HEK293 (cell line): ENCODE measurements around the gene PPP1R15B.

Source experiments
- CTCF ChIA-PET: fragments of 350-600 bp; formaldehyde crosslinking; extraction: SDS; loops from one replicate; lab custom pipeline; 2021; ENCODE audit warnings: antibody characterized with exemption; lab: Yijun Ruan, JAX
- POLR2A ChIA-PET: fragments of 300-600 bp; formaldehyde crosslinking; extraction: SDS; loops from one replicate; lab custom pipeline; 2020; ENCODE audit warnings: antibody characterized with exemption, inconsistent platforms; lab: Yijun Ruan, JAX
- H3K27ac ChIP-seq: fragments of 200-500 bp; sonication (Bioruptor generic); 2 replicates; pipeline ENCODE4 v1.5.1; 2014; ENCODE audit warnings: low read depth, low read length, control low read depth, inconsistent platforms; ENCODE audit errors: extremely low read depth
- H3K36me3 ChIP-seq, 2 experiments: fragments of 200-500 bp in 1 of 2; sonication (Bioruptor generic) in 1 of 2; 1 replicate in 1 of 2; 2 replicates in 1 of 2; pipeline ENCODE4 v1.5.1; 2014 to 2017; ENCODE audit warnings: inconsistent platforms in 2 of 2, low read length in 2 of 2; ENCODE audit not compliant: control insufficient read depth in 2 of 2, insufficient read depth in 1 of 2
- H3K4me1 ChIP-seq: fragments of 200-500 bp; sonication (Bioruptor generic); 2 replicates; pipeline ENCODE4 v1.5.1; 2014; ENCODE audit warnings: mild to moderate bottlenecking, low read length, inconsistent platforms; ENCODE audit not compliant: control insufficient read depth, insufficient read depth
- H3K4me3 ChIP-seq: 2 replicates; pipeline ENCODE4 v1.5.1; 2011; ENCODE audit warnings: low read depth, mild to moderate bottlenecking, control low read depth, low read length, moderate library complexity
- H3K9me3 ChIP-seq: fragments of 200-500 bp; sonication (Bioruptor generic); 2 replicates; pipeline ENCODE4 v1.5.1; 2014; ENCODE audit warnings: low read depth, low read length, inconsistent platforms; ENCODE audit not compliant: control insufficient read depth, insufficient read depth
- BCL11A ChIP-seq: fragments of 450-650 bp; formaldehyde crosslinking; IDR thresholded peaks from 2 replicates; pipeline ENCODE4 v1.5.1; 2016; ENCODE audit warnings: low read depth, missing biosample characterization, missing genetic modification characterization
- FEZF1 ChIP-seq: fragments of 450-650 bp; formaldehyde crosslinking; IDR thresholded peaks from 2 replicates; pipeline ENCODE4 v1.5.1; 2016; ENCODE audit warnings: missing biosample characterization, missing genetic modification characterization
- GLIS2 ChIP-seq: fragments of 450-650 bp; formaldehyde crosslinking; IDR thresholded peaks from 2 replicates; pipeline ENCODE4 v1.5.1; 2016; ENCODE audit warnings: missing biosample characterization, missing genetic modification characterization
- IKZF3 ChIP-seq: fragments of 450-650 bp; IDR thresholded peaks from 2 replicates; pipeline ENCODE4 v1.5.0; 2018; ENCODE audit warnings: missing biosample characterization, mild to moderate bottlenecking, missing genetic modification characterization, moderate library complexity
- INSM2 ChIP-seq: fragments of 450-650 bp; formaldehyde crosslinking; IDR thresholded peaks from 2 replicates; pipeline ENCODE4 v1.5.1; 2016; ENCODE audit warnings: missing biosample characterization, missing genetic modification characterization
- KLF10 ChIP-seq: fragments of 450-650 bp; IDR thresholded peaks from 2 replicates; pipeline ENCODE4 v1.5.1; 2018; ENCODE audit warnings: missing biosample characterization, mild to moderate bottlenecking, missing genetic modification characterization
- OVOL3 ChIP-seq: fragments of 450-650 bp; formaldehyde crosslinking; IDR thresholded peaks from 2 replicates; pipeline ENCODE4 v1.5.1; 2016; ENCODE audit warnings: missing biosample characterization, missing genetic modification characterization
- SCRT2 ChIP-seq: fragments of 450-650 bp; formaldehyde crosslinking; IDR thresholded peaks from 2 replicates; pipeline ENCODE4 v1.5.1; 2016; ENCODE audit warnings: missing biosample characterization, missing genetic modification characterization
- SETDB1 ChIP-seq: IDR thresholded peaks from one replicate; pipeline ENCODE4 v1.6.1; 2017; ENCODE audit warnings: mild to moderate bottlenecking, low read length, moderate library complexity, mixed read lengths; ENCODE audit not compliant: insufficient read length
- SP7 ChIP-seq: fragments of 450-650 bp; formaldehyde crosslinking; IDR thresholded peaks from 2 replicates; pipeline ENCODE4 v1.5.1; 2016; ENCODE audit warnings: missing biosample characterization, missing genetic modification characterization
- WT1 ChIP-seq: fragments of 450-650 bp; formaldehyde crosslinking; IDR thresholded peaks from 2 replicates; pipeline ENCODE4 v1.5.1; 2016; ENCODE audit warnings: missing biosample characterization, missing genetic modification characterization
- ZBTB17 ChIP-seq: fragments of 450-650 bp; formaldehyde crosslinking; IDR thresholded peaks from 2 replicates; pipeline ENCODE4 v1.5.1; 2016; ENCODE audit warnings: missing biosample characterization, missing genetic modification characterization
- ZNF10 ChIP-seq: fragments of 450-650 bp; formaldehyde crosslinking; IDR thresholded peaks from 2 replicates; pipeline ENCODE4 v1.5.1; 2017; ENCODE audit warnings: missing biosample characterization, missing genetic modification characterization
- ZNF112 ChIP-seq: fragments of 450-650 bp; formaldehyde crosslinking; IDR thresholded peaks from 2 replicates; pipeline ENCODE4 v1.5.0; 2017; ENCODE audit warnings: missing biosample characterization, missing genetic modification characterization
- ZNF146 ChIP-seq: fragments of 450-650 bp; formaldehyde crosslinking; IDR thresholded peaks from 2 replicates; pipeline ENCODE4 v1.5.1; 2016; ENCODE audit warnings: missing biosample characterization, missing genetic modification characterization
- ZNF214 ChIP-seq: fragments of 450-650 bp; formaldehyde crosslinking; IDR thresholded peaks from 2 replicates; pipeline ENCODE4 v1.5.1; 2017; ENCODE audit warnings: missing biosample characterization, mild to moderate bottlenecking, missing genetic modification characterization, borderline replicate concordance
- ZNF37A ChIP-seq: fragments of 450-650 bp; IDR thresholded peaks from 2 replicates; pipeline ENCODE4 v1.5.1; 2018; ENCODE audit warnings: missing biosample characterization, missing genetic modification characterization
- ZNF473 ChIP-seq: fragments of 450-650 bp; formaldehyde crosslinking; IDR thresholded peaks from 2 replicates; pipeline ENCODE4 v1.5.1; 2017; ENCODE audit warnings: missing biosample characterization, missing genetic modification characterization
- ZNF48 ChIP-seq: fragments of 450-650 bp; formaldehyde crosslinking; IDR thresholded peaks from 2 replicates; pipeline ENCODE4 v1.5.1; 2016; ENCODE audit warnings: missing biosample characterization, missing genetic modification characterization
- ZSCAN4 ChIP-seq: fragments of 450-650 bp; formaldehyde crosslinking; IDR thresholded peaks from 2 replicates; pipeline ENCODE4 v1.5.1; 2017; ENCODE audit warnings: missing biosample characterization, missing genetic modification characterization
- ZXDB ChIP-seq: fragments of 450-650 bp; formaldehyde crosslinking; IDR thresholded peaks from 2 replicates; pipeline ENCODE4 v1.5.1; 2016; ENCODE audit warnings: missing biosample characterization, missing genetic modification characterization
- TF ChIP-seq, protein P1 (sequence below): fragments of 450-650 bp; formaldehyde crosslinking; IDR thresholded peaks from 2 replicates; pipeline ENCODE4 v1.5.1; 2016; ENCODE audit warnings: missing biosample characterization, missing genetic modification characterization

The PPP1R15B gene

GRCh38 chr1:204398197-204399125 lies 13.2 kb downstream of the PPP1R15B start (continued):
- 0 out of 2 replicates have a peak, but pooled peaks have one; percentile 34 for TF ChIP-seq WT1 (tag by site-specific recombination)
- no peak for TF ChIP-seq KLF10 (tag by site-specific recombination)
- no peak for TF ChIP-seq SETDB1
- TF ChIP-seq SCRT2 (tag by site-specific recombination) = peak; percentile 99
- peak; percentile 93 for TF ChIP-seq SP7 (tag by site-specific recombination)
- no peak for TF ChIP-seq BCL11A (tag by site-specific recombination)
- no peak for TF ChIP-seq ZNF48 (tag by site-specific recombination)
- no peak for TF ChIP-seq ZXDB
- TF ChIP-seq ZNF37A (tag by site-specific recombination) = no peak
- TF ChIP-seq OVOL3 (tag by site-specific recombination) = no peak
- 0 out of 2 replicates have a peak, but pooled peaks have one; percentile 20 for TF ChIP-seq IKZF3 (tag by site-specific recombination)
- no peak for TF ChIP-seq ZNF10 (tag by site-specific recombination)
- no peak for TF ChIP-seq ZNF473 (tag by site-specific recombination)
- TF ChIP-seq FEZF1 (tag by site-specific recombination) = no peak
- no peak for TF ChIP-seq ZNF112
- peak; percentile 44; the same call in 1 of the 2 replicates for TF ChIP-seq ZBTB17
- TF ChIP-seq, protein P1, sequence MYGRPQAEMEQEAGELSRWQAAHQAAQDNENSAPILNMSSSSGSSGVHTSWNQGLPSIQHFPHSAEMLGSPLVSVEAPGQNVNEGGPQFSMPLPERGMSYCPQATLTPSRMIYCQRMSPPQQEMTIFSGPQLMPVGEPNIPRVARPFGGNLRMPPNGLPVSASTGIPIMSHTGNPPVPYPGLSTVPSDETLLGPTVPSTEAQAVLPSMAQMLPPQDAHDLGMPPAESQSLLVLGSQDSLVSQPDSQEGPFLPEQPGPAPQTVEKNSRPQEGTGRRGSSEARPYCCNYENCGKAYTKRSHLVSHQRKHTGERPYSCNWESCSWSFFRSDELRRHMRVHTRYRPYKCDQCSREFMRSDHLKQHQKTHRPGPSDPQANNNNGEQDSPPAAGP (tag by site-specific recombination) = peak; percentile 83; the same call in 1 of the 2 replicates

- H3K27ac ChIP-seq = no peak overlapping the region
- H3K9me3 ChIP-seq = no peaks in the 10 kb centered on the region
- no peaks in the 10 kb centered on the region for H3K4me1 ChIP-seq
- peaks cover 6 to 34% of the 10 kb centered on the region in 2 experiments; a peak in 2 of 3 replicates for H3K36me3 ChIP-seq
- peak; percentile 84 for TF ChIP-seq ZNF146 (tag by site-specific recombination)
- no peak for TF ChIP-seq ZNF214
- no peak overlapping the region for H3K4me3 ChIP-seq
- CTCF ChIA-PET = interaction anchor here (0.7 to 2.9 kb wide), 7 partner anchors 32 to 989 kb away, joined by 3 to 54 read pairs (median 4); partner anchors contain the start of gene GOLT1A
- POLR2A ChIA-PET = interaction anchor here (0.7 to 1.6 kb wide), 3 partner anchors 11 to 265 kb away, joined by 3 to 7 read pairs (median 3); no protein-coding TSS in a partner anchor
Measured at GRCh38 chr1:204396015-204396583, 15.5 kb downstream of the PPP1R15B start.

GRCh38 chr1:204391629-204392028 lies 20.0 kb downstream of the PPP1R15B start:
- POLR2A ChIA-PET = no interaction called here
- CTCF ChIA-PET = interaction anchor here (0.5 to 1.0 kb wide), 2 partner anchors 230 to 416 kb away, joined by 3 read pairs; no protein-coding TSS in a partner anchor
- peaks cover 0 to under 1% of the 10 kb centered on the region in 2 experiments; a peak in 2 of 3 replicates for H3K36me3 ChIP-seq
- TF ChIP-seq INSM2 (tag by site-specific recombination) = no peak
- TF ChIP-seq GLIS2 (tag by site-specific recombination) = no peak
- peak; percentile 68 for TF ChIP-seq ZSCAN4 (tag by site-specific recombination)
- TF ChIP-seq, all 188 proteins: peak for 1
- H3K4me3 ChIP-seq = no peak overlapping the region
- H3K9me3 ChIP-seq = no peaks in the 10 kb centered on the region
- H3K4me1 ChIP-seq = no peaks in the 10 kb centered on the region
- no peak overlapping the region for H3K27ac ChIP-seq
